NCI-H446 treated with DMSO at 0.1 percent for 48 hours (cell line): ENCODE results near the gene KRTAP4-16.
"Not testable (repeated sequence)": the region's sequence is repeated elsewhere in the genome, so short reads cannot be mapped to it uniquely, and the experiment has no call there.

Experiments used
- DNase-seq: peaks from one replicate; lab custom pipeline; 2025; lab: John Stamatoyannopoulos, UW

Gene KRTAP4-16

DNA sequence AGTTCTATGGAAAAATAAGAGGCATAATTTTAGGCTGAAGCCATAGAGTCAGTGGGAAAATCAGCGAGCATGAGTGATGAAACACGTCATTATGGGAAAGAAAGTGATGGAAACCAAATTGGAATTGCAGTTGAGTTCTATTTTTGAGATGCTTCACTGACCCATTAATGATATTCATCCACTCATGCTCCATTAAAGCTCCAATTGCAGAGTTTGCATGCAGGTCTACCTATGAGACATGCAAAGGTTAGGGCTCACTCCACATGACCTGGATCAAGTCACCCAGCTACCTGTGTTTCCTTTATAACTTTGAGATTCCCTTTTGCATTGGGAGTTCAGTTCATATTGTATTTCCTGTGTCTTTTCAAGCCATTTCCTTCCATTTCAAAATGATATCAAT is 28.3 kb downstream of the KRTAP4-16 start:
- no peak for DNase-seq

DNA sequence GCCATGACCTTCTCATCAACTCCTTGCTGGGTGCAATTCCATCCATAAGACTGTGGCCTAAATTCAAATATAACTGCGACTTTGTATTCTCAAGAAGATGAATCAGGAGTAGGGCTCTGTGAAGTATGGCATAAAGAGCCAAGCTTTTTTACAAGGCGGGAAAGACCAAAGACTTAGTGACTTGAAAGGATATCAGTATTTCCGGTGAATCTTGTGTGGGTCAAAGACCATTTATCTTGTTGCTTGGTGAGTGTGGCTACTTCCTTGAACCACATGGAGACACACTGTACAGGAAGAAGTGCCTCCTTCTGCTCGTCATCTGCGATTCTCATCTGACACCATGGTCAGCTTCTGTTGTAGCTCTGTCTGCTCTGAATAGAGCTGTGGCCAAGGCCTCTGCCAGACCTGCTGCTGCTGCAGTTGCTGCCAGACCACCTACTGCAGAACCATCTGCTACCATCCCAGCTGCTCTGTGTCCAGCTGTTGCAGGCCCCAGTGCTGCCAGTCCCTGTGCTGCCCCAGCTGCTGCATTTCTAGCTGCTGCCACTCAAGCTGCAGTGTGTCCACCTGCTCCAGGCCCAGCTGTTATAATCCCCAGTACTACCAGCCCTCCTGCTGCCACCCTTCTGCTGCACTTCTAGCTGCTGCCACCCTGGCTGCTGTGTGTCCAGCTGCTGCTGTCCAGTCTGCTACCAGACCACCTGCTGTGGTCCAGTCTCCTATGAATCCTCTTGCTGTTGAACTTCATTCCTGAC is 30.2 kb downstream of the KRTAP4-16 start:
- DNase-seq: no peak

DNA sequence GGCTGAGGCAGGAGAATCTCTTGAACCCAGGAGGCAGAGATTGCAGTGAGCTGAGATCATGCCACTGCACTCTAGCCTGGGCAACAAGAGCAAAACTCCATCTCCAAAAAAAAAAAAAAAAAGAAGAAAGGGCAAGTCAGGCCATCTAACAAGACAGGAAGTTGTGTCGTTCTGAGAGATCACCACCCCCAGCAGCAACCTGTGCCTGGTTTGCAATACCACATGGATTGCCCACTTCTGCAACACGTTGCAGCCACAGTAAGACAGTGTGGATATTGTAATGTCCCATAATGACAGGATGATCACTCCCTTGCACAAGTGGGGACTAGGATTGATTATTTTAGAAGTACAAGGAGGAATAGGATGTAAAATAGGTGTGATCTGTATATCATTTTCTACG is 33.0 kb downstream of the KRTAP4-16 start:
- DNase-seq: no peak

DNA sequence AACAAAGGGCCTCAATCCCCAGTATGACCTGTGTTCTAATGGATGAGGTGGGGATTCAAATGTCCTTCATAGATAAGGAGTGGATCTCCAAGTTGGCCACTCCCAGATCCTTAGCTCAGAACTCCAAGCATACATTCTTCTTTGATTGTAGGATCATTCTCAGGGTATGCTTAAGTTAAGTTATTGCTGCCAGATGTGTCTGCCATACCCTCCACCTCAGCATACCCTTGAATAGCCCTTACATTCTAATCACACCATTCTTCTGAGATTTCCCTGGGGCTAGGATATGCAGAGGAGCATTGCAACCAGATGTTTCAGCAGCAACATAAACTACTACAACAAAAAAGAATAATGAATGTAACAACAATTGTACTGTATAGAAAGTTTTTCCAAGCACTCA is 34.7 kb downstream of the KRTAP4-16 start:
- DNase-seq: no peak

DNA sequence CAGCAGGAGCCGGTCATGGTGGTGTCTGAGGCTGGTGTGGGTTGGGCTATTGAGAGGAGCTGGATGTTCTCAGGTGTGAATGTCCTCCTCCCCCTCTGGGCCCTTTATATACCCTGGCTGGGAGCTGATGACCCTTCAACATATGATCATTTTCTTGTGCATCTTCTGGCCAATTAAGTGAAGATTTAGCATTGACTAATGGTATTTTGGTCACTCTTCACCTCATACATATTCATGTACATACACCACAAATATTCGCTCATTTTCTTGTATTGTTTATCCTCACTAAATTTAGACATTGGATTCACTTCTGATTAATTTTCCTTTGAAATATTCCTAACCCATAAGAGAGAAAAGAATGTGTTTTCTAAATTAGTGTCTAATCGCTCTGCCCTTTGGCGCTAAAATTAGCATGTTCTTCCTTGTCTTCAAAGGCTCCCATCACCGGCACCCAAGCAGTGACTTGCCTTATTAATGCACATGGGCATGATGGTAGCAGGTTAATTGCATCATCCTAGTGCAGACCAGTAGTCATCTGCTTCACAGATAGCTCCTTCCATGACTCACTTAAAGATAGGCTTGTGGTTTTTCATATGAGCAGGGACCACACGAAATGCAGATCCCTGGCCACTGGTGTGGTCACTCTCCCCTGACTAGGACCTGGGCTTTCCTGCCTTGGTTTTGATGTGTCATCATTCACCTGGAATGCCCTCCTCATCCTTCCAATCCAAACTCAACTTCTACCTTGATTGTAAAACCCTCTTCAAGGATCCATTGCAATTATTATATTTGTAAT is 36.0 kb downstream of the KRTAP4-16 start, which contains the start of gene KRTAP2-4:
Gene KRTAP2-4 (minus strand): TSS at position 51 of the 796 bp plus-strand sequence. CDS start 34 bp downstream, at position 17.
- no peak for DNase-seq

DNA sequence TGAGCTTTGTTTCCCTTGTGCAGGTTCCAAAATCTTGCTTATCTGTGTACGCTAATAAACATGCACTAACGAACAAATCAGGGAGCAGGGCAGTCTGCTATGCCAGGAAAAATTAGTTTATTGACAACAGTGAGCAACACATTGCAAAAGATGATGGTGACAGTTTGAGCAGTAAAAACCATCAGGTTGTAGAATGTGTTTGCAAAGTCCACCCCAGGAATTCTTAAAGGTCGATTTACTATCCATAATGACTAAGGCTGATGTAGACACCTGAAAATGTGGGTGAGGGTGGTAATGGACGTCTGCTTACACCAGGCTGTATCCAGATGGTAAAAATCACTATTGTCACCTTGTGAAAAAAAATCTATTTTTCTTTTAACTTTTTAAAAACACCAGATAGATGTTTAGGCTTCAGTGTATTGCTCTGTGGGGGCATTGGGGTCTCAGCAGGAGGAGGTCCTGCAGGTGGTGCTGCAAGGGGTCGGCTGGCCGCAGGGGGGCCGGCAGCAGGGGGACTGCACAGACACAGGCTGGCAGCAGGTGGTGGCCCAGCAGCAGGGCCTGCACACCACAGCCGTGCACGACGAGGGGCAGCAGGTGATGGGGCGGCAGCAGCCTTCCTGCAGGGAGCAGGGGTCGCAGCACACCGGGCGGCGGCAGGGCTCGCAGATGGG is 36.9 kb downstream of the KRTAP4-16 start:
- DNase-seq: not testable (repeated sequence)

DNA sequence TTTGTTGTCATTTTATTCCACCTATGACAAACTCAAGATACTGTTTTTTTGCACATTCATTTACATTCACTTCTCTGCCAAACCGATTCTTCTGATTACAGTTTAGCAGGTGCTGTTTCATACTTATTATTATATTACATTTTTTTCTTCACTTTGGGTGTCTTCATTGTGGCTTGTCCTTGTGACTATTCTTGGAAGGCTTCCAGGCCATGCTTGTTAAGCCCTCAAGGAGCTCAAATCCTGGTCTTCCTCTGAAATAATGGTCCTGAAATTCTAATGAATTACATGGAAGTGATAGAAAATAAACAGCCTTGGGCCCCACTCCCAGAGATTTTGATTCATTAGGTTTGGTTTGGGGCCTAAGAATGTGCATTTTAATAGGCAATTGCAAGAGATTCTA is 37.7 kb downstream of the KRTAP4-16 start:
- no peak for DNase-seq

DNA sequence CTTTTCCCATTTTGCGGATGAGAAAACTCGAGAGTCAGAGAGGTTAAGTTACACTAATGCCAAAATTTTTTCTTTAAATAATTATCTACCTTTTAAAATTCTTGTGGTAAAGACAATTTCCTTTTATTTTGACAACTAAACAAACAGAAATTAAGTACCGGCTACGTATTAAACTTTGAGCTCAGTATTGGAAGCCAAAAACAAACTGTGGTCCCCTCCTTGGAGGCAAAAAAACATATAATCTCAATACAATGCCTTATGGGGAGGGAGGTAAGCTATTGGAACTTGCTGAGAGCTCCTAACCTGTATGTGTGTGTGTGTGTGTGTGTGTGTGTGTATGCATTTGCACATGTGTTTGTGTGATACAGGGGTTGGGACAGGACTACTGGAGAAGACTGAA is 38.6 kb downstream of the KRTAP4-16 start:
- DNase-seq: no peak

DNA sequence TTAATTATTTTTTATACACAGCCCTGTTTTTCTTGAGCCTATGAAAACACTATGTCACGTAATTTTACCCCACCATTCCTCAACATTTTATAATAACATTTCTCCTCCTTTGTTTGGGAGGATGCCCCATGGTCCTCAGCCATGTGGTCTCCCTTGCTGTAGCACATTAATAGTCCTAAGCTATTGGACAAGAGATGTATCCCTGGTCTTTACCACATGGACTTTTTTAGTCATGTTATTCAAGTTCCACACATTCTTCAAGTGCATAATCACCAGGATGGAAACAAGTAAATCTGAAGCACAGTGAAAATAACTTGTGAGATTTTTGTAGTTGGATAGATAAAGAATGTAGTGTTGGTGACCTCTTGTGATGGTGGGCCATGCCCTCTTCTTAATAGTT is 40.0 kb downstream of the KRTAP4-16 start:
- no peak for DNase-seq

DNA sequence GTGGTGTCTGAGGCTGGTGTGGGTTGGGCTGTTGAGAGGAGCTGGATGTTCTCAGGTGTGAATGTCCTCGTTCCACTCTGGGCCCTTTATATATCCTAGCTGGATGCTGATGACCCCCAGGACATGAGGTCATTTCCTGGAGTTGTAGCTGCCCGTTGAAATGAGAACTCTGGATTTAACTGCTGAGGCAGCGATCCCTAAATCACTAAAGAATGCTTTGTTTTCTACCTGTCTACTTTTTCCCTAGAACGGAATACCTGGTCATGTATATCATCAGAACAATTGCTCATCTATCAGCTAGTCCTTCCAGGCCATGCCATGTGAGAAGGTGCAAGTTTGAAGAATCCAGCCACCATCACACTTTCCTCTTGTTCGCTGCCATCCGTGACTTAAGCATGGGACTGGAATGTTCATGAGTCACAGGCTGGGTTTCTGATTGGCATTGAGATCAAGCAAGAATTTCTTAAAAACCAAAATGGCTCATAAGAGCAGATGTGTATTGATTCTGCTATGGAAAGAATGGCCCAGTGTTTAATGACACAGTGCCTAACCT is 41.9 kb downstream of the KRTAP4-16 start, which contains the start of gene KRTAP2-3:
Gene KRTAP2-3 (minus strand): TSS at position 63 of the 553 bp plus-strand sequence. CDS start 64 bp downstream, outside the sequence.
- DNase-seq: no peak

DNA sequence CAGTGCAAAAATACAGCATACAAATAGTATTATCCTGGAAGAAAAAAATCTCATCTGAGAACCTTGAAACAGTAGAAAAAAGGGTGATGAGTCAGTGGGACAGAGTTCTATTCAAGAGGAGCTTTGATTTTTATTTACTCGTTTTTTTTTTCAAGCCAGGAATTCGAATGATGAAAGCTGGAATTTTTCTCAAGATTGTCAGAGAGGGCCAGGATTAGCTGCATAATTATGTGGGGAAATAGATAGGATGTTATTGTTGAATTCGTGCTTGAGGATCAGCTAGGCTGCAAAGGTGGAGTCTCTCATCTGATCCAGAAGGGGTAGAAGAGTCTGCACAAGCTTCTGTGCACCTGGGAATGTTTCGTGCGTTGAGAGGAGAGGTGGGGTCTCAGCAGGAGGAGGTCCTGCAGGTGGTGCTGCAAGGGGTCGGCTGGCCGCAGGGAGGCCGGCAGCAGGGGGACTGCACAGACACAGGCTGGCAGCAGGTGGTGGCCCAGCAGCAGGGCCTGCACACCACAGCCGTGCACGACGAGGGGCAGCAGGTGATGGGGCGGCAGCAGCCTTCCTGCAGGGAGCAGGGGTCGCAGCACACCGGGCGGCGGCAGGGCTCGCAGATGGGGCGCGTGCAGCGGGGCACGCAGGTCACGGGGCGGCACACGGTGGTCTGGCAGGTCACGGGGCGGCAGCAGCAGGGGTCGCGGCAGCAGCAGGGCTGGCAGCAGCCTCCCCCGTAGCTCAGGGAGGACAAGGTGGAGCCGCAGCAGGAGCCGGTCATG is 42.5 kb downstream of the KRTAP4-16 start:
- not testable (repeated sequence) for DNase-seq

DNA sequence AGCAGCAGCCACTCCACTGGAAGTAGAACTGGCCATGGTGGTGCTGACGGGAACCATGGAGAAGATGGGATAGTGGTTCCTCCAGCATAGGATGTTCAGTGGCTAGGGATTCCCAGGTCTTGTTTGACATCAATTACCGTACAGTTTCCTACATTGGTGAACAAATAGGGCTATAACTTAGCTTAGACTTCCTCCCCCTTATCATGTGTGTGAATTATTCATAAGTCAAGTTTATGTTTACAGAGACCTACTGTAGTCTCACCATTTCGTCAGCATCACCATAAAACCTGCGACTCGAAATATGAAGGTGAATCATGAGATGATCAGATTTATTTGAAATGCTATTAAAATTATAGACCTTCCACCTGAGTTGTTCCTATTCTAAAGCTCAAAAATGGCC is 43.3 kb downstream of the KRTAP4-16 start:
- no peak for DNase-seq

DNA sequence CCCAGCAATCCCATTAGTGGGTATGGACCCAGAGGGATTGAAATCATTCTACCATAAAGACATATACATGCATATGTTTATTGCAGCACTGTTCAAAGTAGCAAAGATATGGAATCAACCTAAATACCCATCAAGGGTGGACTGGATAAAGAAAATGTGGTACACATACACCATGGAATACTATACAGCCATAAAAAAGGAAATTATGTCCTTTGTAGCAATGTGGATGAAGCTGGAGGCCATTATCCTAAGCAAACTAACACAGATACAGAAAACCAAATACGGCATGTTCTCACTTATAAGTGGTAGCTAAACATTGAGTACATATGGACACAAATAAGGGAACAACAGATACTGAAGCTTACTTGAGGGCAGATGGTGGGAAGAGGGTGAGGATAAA is 44.5 kb downstream of the KRTAP4-16 start:
- DNase-seq: no peak

DNA sequence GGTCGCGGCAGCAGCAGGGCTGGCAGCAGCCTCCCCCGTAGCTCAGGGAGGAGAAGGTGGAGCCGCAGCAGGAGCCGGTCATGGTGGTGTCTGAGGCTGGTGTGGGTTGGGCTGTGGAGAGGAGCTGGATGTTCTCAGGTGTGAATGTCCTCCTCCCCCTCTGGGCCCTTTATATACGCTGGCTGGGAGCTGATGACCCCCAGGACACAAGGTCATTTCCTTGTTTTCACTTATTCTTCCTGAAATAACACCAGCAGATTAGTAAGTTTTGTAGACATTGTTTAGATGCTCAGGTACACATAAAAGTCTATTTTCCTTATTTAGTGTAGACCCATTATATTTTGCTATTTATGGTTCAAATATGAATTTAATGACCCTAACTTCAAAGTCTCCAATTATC is 46.9 kb downstream of the KRTAP4-16 start, which contains the start of gene KRTAP2-2:
Gene KRTAP2-2 (minus strand): TSS at position 101 of the 400 bp plus-strand sequence. CDS start 19 bp downstream, at position 82.
- not testable (repeated sequence) for DNase-seq

DNA sequence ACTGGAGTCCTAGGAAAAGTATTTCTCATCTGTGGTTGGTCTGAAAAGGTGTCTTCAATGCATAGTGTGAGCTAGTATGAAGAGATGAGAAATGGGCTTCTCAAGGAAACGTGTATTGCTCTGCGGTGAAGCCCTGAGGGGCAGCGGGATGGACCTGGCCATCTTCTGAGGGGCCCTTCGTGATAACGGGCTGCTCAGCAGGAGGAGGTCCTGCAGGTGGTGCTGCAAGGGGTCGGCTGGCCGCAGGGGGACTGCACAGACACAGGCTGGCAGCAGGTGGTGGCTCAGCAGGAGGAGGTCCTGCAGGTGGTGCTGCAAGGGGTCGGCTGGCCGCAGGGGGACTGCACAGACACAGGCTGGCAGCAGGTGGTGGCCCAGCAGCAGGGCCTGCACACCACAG is 47.5 kb downstream of the KRTAP4-16 start:
- DNase-seq: not testable (repeated sequence)

DNA sequence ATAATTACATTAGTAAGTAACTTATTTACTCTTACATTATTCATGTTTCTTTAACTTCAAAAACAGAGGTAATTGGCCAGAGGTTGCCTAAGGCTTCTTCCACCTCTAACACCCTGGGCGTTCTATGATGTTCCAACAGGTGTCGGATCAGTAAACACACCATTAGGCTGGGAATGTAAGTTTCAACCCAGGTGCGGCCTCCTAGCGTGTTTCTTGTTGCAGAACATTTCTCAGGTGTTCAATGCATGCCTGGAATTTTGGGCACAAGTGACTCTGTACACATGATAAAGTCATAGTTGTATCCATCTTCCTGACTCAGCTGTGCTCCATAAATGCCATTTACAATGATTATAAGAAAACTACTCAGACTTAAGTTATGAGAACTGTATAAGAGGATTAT is 48.0 kb downstream of the KRTAP4-16 start:
- no peak for DNase-seq

DNA sequence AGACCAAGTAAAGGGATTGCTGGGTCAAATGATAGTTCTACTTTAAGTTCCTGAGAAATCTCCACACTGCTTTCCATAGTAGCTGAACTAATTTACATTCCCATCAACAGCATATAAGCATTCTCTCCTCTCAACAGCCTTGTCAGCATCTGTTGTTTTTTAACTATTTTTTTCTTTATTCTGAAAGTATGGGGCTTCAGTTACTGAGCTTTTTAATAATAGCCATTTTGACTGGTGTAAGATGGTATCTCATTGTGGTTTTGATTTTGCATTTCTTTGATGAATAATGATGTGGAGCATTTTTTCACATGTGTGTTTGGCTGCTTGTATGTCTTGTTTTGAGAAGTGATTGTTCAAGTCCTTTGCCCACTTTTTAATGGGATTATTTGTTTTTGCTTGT is 49.4 kb downstream of the KRTAP4-16 start:
- DNase-seq: no peak
